ENCODE measurements around the gene EIPR1. TPM values are rescaled to one million over a fixed set of nuclear protein-coding genes. Genes with fewer than 3 reads are reported as not detected.

Gene EIPR1
- total RNA-seq, 1 experiment from 2014 or later, result 22.8 TPM

GRCh38 chr2:3142210-3142609, 235.4 kb downstream of the EIPR1 start (continued):
- no peak for TF ChIP-seq ARID4B (CRISPR knock-in tag; IDR thresholded peaks at IDR 0.05; ENCODE audit: borderline replicate concordance)
- TF ChIP-seq SP1 (CRISPR knock-in tag; conservative IDR thresholded peaks at IDR 0.05), result no peak

GRCh38 chr2:3141696-3142095, 235.9 kb downstream of the EIPR1 start:
- no peak overlapping the region for H3K4me3 Mint-ChIP-seq
- H3K4me1 Mint-ChIP-seq, result peaks cover 2% of the 10 kb centered on the region; the same call in 1 of the 2 replicates
- ChIA-PET CTCF (no interaction called here), POLR2A (no interaction called here)
- H3K27me3 Mint-ChIP-seq (ENCODE audit: low read depth), result no peaks in the 10 kb centered on the region
- no peak overlapping the region for H3K27ac Mint-ChIP-seq
- DNase-seq (ENCODE audit: low spot score), result no peak
- H3K9me3 Mint-ChIP-seq, result no peaks in the 10 kb centered on the region
- no peak for TF ChIP-seq ZNF416 (CRISPR knock-in tag; IDR thresholded peaks at IDR 0.05)
- no peak for ATAC-seq
- H3K36me3 Mint-ChIP-seq, result no peaks in the 10 kb centered on the region

GRCh38 chr2:3139906-3140305, 237.7 kb downstream of the EIPR1 start:
- Mint-ChIP-seq H3K4me1 (peaks cover 2% of the 10 kb centered on the region; the same call in 1 of the 2 replicates), H3K4me3 (no peak overlapping the region), H3K27ac (no peak overlapping the region), H3K9me3 (peaks cover 10% of the 10 kb centered on the region), H3K27me3 (ENCODE audit: low read depth) (no peaks in the 10 kb centered on the region), H3K36me3 (peaks cover 8% of the 10 kb centered on the region)
- no peak for ATAC-seq
- DNase-seq (ENCODE audit: low spot score), result no peak
- CTCF ChIA-PET, result no interaction called here
- POLR2A ChIA-PET, result no interaction called here
- TF ChIP-seq HMGA2 (CRISPR knock-in tag; IDR thresholded peaks at IDR 0.05) (no peak), MXD4 (CRISPR knock-in tag; IDR thresholded peaks at IDR 0.05; ENCODE audit: borderline replicate concordance) (no peak), NFYB (CRISPR knock-in tag; conservative IDR thresholded peaks at IDR 0.05; ENCODE audit: low read depth) (no peak), ZNF121 (CRISPR knock-in tag; IDR thresholded peaks at IDR 0.05) (no peak), ETV6 (CRISPR knock-in tag; IDR thresholded peaks at IDR 0.05) (no peak), ATF3 (CRISPR knock-in tag; conservative IDR thresholded peaks at IDR 0.05) (no peak), USF1 (CRISPR knock-in tag; IDR thresholded peaks at IDR 0.05) (no peak), USF2 (CRISPR knock-in tag; IDR thresholded peaks at IDR 0.05) (no peak), IRF1 (CRISPR knock-in tag; IDR thresholded peaks at IDR 0.05) (no peak), CREM (CRISPR knock-in tag; IDR thresholded peaks at IDR 0.05) (no peak), SOX15 (CRISPR knock-in tag; IDR thresholded peaks at IDR 0.05) (no peak), ZBTB21 (CRISPR knock-in tag; IDR thresholded peaks at IDR 0.05; ENCODE audit: borderline replicate concordance) (no peak), NFATC4 (CRISPR knock-in tag; IDR thresholded peaks at IDR 0.05) (no peak), ARID4B (CRISPR knock-in tag; IDR thresholded peaks at IDR 0.05; ENCODE audit: borderline replicate concordance) (no peak), ZNF416 (CRISPR knock-in tag; IDR thresholded peaks at IDR 0.05) (no peak), NR2C2 (CRISPR knock-in tag; IDR thresholded peaks at IDR 0.05) (no peak), NFE2L1 (CRISPR knock-in tag; IDR thresholded peaks at IDR 0.05) (no peak), ZNF263 (CRISPR knock-in tag; IDR thresholded peaks at IDR 0.05; ENCODE audit: low read depth) (no peak)
